ENCODE results near the gene MEX3A.

GRCh38 chr1:156065871-156066270 lies 16.4 kb downstream of the MEX3A start:
- no peak for TF ChIP-seq EZH2phosphoT487 (IDR thresholded peaks at IDR 0.05; ENCODE audit: borderline replicate concordance, low read depth, low read length)
- no peak for TF ChIP-seq CTCF (conservative IDR thresholded peaks at IDR 0.05; ENCODE audit: low read length)

All from OCI-LY7 (cell line).